Fibroblast of mammary gland (primary cell): ENCODE measurements around the gene PTPRN2.

Source experiments
- DNase-seq: peaks from one replicate; pipeline ENCODE4 v3.0.0-alpha.2; 2010; ENCODE audit warnings: low read depth
- H3K4me3 ChIP-seq: 2 replicates; pipeline ENCODE4 v1.5.1; 2011; ENCODE audit warnings: low read depth, mild to moderate bottlenecking, low read length, moderate library complexity; ENCODE audit not compliant: control insufficient read depth
- TF ChIP-seq, protein P1 (sequence below): conservative IDR thresholded peaks from 2 replicates; pipeline ENCODE4 v1.5.1; 2011; ENCODE audit warnings: low read depth, low read length, inconsistent platforms; ENCODE audit not compliant: control insufficient read depth, insufficient read depth

The PTPRN2 gene

DNA sequence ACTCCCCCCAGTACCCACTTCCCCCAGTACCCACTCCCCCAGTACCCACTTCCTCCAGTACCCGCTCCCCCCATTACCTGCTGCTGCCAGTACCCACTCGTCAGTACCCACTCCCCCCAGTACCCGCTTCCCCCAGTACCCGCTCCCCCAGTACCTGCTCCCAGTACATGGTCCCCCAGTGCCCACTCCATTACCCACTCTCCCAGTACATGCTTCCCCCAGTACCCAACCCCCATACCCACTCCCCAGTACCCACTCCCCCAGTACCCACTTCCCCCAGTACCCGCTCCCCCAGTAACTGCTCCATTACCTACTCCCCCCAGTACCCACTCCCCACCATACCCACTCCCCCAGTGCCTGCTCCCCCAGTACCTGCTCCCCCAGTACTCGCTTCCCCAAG, 700.2 kb downstream of the PTPRN2 start:
- DNase-seq = no peak
- TF ChIP-seq, protein P1, sequence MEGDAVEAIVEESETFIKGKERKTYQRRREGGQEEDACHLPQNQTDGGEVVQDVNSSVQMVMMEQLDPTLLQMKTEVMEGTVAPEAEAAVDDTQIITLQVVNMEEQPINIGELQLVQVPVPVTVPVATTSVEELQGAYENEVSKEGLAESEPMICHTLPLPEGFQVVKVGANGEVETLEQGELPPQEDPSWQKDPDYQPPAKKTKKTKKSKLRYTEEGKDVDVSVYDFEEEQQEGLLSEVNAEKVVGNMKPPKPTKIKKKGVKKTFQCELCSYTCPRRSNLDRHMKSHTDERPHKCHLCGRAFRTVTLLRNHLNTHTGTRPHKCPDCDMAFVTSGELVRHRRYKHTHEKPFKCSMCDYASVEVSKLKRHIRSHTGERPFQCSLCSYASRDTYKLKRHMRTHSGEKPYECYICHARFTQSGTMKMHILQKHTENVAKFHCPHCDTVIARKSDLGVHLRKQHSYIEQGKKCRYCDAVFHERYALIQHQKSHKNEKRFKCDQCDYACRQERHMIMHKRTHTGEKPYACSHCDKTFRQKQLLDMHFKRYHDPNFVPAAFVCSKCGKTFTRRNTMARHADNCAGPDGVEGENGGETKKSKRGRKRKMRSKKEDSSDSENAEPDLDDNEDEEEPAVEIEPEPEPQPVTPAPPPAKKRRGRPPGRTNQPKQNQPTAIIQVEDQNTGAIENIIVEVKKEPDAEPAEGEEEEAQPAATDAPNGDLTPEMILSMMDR = no peak
- H3K4me3 ChIP-seq = no peak overlapping the region

DNA sequence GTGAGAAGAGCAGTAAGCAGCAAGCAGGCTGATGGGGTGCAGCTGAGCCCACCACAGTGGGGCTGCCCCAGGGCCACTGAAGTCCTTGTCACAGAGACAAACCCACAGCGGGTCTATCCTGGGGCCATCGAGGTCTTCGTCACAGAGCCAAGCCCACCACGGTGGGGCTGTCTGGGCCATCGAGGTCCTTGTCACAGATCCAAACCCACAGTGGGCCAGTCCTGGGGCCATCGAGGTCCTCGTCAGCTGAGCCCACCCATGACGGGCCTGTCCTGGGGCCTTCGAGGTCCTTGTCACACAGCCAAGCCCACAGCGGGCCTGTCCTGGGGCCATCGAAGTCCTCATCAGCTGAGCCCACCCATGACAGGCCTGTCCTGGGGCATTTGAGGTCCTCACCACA, 700.9 kb downstream of the PTPRN2 start:
- H3K4me3 ChIP-seq = no peak overlapping the region
- no peak for DNase-seq
- TF ChIP-seq, protein P1 = no peak

DNA sequence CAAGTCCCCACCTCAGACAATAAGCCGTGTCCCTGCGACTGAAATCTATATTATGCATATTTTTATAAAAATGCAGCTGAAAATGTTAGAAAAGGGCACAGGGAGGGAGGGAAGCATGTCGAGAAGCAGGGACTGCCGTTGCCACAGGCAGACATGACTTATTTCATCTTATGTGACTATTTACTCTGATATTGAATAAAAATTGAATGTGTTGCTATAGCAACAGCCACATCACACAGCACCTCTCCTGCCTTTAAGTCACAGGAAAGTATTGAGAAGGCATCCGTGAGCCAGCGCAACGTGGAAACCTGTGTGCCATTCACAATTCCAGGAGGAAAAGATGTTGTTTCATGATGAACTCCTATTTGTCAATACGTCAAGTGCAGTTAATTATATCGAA, 701.4 kb downstream of the PTPRN2 start:
- no peak overlapping the region for H3K4me3 ChIP-seq
- no peak for DNase-seq
- TF ChIP-seq, protein P1 = no peak

- DNase-seq = no peak
- TF ChIP-seq, protein P1 = no peak
- H3K4me3 ChIP-seq = no peak overlapping the region
Observed at GRCh38 chr7:157885140-157885539, 702.5 kb downstream of the PTPRN2 start.

GRCh38 chr7:157884461-157885062, 703.1 kb downstream of the PTPRN2 start:
- DNase-seq = no peak
- TF ChIP-seq, protein P1 = no peak
- H3K4me3 ChIP-seq = no peak overlapping the region

- TF ChIP-seq, protein P1 = no peak
- H3K4me3 ChIP-seq = no peak overlapping the region
- DNase-seq = no peak
Observed at GRCh38 chr7:157881048-157881771, 706.4 kb downstream of the PTPRN2 start.
